Heart left ventricle (tissue), 13 donors: ENCODE results near the gene NXN.

Experiments used
- CTCF ChIP-seq, 12 donors: fragments of 200-600 bp; sonication (generic) in 4 of 12; IDR thresholded peaks; one replicate each; pipeline versions ENCODE4 v1.5.0 to v1.8.0; 2018 to 2022; ENCODE audit warnings: antibody characterized with exemption in 12 of 12, mild to moderate bottlenecking in 5 of 12
- POLR2A ChIP-seq, 2 donors: fragments of 450-650 bp; IDR thresholded peaks; one replicate each; pipeline ENCODE4 v1.6.1; 2017; ENCODE audit warnings: antibody characterized with exemption in 2 of 2, mild to moderate bottlenecking in 2 of 2, moderate library complexity in 2 of 2
- donor health status: ischemic (EF 13 %, LVEDD 7.1; RV severe dilation, severe dysfunction).
- donor health status: DM: no; HTN: yes; CAD: no.
- donor health status: DM: no; HTN: no; CAD: no.
- donor health status: ischemic (EF 25% LVEDD 6.9; RV normal size, moderate dysfunction).
- donor health status: ischemic (EF 25% LVEDD 5.7; RV mildly dilated, moderate dysfunction).
- donor health status: ischemic (EF 35%, LVEDD 5.7; RV mildly dilated, moderate dysfunction).
- donor health status: nonischemic (EF 11% LVEDD 7.7; RV severe dilation, severe dysfunction).
- donor health status: DM: yes; HTN: yes; CAD: no.
- donor health status: PGD.
- donor health status: ischemic (EF 29% LVEDD 5.4; RV normal size, mild dysfunction).
- donor health status: nonischemic (EF 23%, LVEDD 6.1; RV moderate dilation, normal function).

- TF ChIP-seq CTCF (IDR thresholded peaks at IDR 0.05) (no peak), POLR2A (IDR thresholded peaks at IDR 0.05) (no peak)
These were observed 65.0 kb downstream of the NXN start for GRCh38 chr17:914561-914960.
